OCI-LY7 (cell line): ENCODE results near the gene RASSF10.

Experiments
- EZH2phosphoT487 ChIP-seq: fragments of 200-600 bp; sonication (generic); IDR thresholded peaks from 2 replicates; pipeline ENCODE4 v1.6.1; 2018; ENCODE audit warnings: low read depth, borderline replicate concordance, mild to moderate bottlenecking, mixed run types, antibody characterized with exemption, low read length, moderate library complexity, mixed read lengths
- TF ChIP-seq, protein P1 (sequence below): fragments of 200-600 bp; sonication (generic); conservative IDR thresholded peaks from 2 replicates; pipeline ENCODE4 v1.5.1; 2014; ENCODE audit warnings: mild to moderate bottlenecking, antibody characterized with exemption, low read length, moderate library complexity, mixed read lengths

DNA sequence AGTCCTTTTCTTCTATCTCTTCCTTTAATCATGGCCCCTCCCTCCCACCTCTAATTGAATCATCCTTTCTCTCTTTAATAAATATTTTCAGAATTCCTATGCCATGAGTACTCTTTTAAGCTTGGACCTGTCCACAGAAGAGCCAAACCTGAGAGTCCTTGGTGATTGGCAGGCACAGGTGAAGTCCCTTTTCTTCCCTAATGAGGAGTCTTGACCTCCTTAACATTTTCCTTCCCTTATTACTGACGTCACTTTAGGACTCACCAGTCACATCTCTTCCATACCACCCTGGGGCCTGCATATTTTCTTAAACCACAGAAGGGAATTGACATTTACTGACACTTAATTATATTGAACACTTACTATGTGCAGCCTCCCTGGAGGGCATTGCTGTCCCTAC lies 41.0 kb upstream of the RASSF10 start:
- TF ChIP-seq, protein P1, sequence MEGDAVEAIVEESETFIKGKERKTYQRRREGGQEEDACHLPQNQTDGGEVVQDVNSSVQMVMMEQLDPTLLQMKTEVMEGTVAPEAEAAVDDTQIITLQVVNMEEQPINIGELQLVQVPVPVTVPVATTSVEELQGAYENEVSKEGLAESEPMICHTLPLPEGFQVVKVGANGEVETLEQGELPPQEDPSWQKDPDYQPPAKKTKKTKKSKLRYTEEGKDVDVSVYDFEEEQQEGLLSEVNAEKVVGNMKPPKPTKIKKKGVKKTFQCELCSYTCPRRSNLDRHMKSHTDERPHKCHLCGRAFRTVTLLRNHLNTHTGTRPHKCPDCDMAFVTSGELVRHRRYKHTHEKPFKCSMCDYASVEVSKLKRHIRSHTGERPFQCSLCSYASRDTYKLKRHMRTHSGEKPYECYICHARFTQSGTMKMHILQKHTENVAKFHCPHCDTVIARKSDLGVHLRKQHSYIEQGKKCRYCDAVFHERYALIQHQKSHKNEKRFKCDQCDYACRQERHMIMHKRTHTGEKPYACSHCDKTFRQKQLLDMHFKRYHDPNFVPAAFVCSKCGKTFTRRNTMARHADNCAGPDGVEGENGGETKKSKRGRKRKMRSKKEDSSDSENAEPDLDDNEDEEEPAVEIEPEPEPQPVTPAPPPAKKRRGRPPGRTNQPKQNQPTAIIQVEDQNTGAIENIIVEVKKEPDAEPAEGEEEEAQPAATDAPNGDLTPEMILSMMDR = no peak
- no peak for TF ChIP-seq EZH2phosphoT487
